T-helper 2 cell treated with Interferon-gamma antibody and Interleukin-4, amounts not matched to agents 5 μg/mL and 100 μg/mL, for 36 hours (primary cell): Measurements from ENCODE around the gene FGF2.

Experiments
- DNase-seq: peaks from one replicate; pipeline ENCODE4 v3.0.0; 2021; ENCODE audit warnings: low spot score
- H3K27ac Mint-ChIP-seq: one replicate; pipeline ENCODE4 v1.8.0; 2021; ENCODE audit warnings: mild to moderate bottlenecking, mixed read lengths
- H3K27me3 Mint-ChIP-seq: one replicate; pipeline ENCODE4 v1.8.0; 2021; ENCODE audit warnings: low read depth, mixed read lengths
- H3K36me3 Mint-ChIP-seq: one replicate; pipeline ENCODE4 v1.8.0; 2021; ENCODE audit warnings: low read depth, mixed read lengths
- H3K4me1 Mint-ChIP-seq: one replicate; pipeline ENCODE4 v1.8.0; 2021; ENCODE audit warnings: low read depth, mixed read lengths
- H3K4me3 Mint-ChIP-seq: one replicate; pipeline ENCODE4 v1.8.0; 2022; ENCODE audit warnings: mild to moderate bottlenecking, moderate library complexity, mixed read lengths
- H3K9me3 Mint-ChIP-seq: one replicate; pipeline ENCODE4 v1.8.0; 2021; ENCODE audit warnings: mixed read lengths

Gene FGF2

DNA sequence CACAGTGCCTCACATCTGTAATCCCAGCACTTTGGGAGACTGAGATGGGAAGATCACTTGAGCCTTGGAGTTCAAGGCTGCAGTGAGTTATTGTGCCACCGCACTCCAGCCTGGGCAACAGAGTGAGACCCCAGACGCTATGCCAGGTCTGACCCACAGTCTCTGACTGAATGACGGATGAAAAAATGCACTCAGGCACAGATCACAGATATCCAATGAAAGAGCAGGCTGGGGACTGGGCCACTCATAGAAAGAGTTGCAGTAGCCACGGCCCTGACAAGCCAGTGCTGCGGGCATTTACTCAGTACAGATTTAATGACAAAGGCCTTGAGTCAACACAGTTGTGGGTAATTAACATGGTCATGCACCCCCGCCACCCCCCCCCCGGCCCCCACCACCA, 73.1 kb downstream of the FGF2 start:
- peaks cover 9% of the 10 kb centered on the region for H3K36me3 Mint-ChIP-seq
- no peak for DNase-seq
- H3K27me3 Mint-ChIP-seq: no peaks in the 10 kb centered on the region
- no peak overlapping the region for H3K27ac Mint-ChIP-seq
- no peak overlapping the region for H3K4me3 Mint-ChIP-seq
- H3K9me3 Mint-ChIP-seq: no peaks in the 10 kb centered on the region
- H3K4me1 Mint-ChIP-seq: no peaks in the 10 kb centered on the region

DNA sequence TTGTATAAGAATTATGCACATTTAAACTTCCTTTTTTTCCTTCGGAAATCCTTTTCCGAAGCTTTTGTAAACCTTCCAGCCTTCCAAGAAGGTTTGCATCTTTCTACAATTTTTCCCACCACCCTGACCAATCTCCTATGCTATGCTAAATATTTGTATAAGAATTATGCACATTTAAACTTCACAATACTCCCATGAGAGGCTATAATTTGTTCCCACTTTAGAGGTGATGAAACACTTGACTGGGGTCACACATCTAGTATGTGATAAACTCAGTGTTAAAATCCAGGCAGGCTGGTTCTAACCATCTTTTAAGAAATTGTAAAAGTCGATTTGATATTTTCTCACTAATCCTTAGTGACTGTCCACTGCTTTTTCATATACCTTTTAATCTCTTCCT, 73.7 kb downstream of the FGF2 start:
- Mint-ChIP-seq H3K9me3 (no peaks in the 10 kb centered on the region), H3K27me3 (no peaks in the 10 kb centered on the region), H3K27ac (no peak overlapping the region), H3K4me1 (no peaks in the 10 kb centered on the region), H3K36me3 (peaks cover 11% of the 10 kb centered on the region), H3K4me3 (no peak overlapping the region)
- DNase-seq: no peak

GRCh38 chr4:122901247-122902010, 74.8 kb downstream of the FGF2 start:
- Mint-ChIP-seq H3K36me3 (peaks cover 13% of the 10 kb centered on the region), H3K27ac (no peak overlapping the region), H3K27me3 (no peaks in the 10 kb centered on the region), H3K4me1 (no peaks in the 10 kb centered on the region), H3K4me3 (no peak overlapping the region), H3K9me3 (no peaks in the 10 kb centered on the region)
- DNase-seq: no peak

GRCh38 chr4:122903766-122904288, 77.2 kb downstream of the FGF2 start:
- H3K4me3 Mint-ChIP-seq: no peak overlapping the region
- no peaks in the 10 kb centered on the region for H3K27me3 Mint-ChIP-seq
- no peak overlapping the region for H3K27ac Mint-ChIP-seq
- H3K36me3 Mint-ChIP-seq: peaks cover 14% of the 10 kb centered on the region
- no peaks in the 10 kb centered on the region for H3K4me1 Mint-ChIP-seq
- H3K9me3 Mint-ChIP-seq: no peaks in the 10 kb centered on the region
- no peak for DNase-seq

- peaks cover 5% of the 10 kb centered on the region for H3K4me1 Mint-ChIP-seq
- no peak overlapping the region for H3K4me3 Mint-ChIP-seq
- no peak for DNase-seq
- H3K27ac Mint-ChIP-seq: no peak overlapping the region
- H3K36me3 Mint-ChIP-seq: peaks cover 22% of the 10 kb centered on the region
- no peaks in the 10 kb centered on the region for H3K27me3 Mint-ChIP-seq
- H3K9me3 Mint-ChIP-seq: no peaks in the 10 kb centered on the region
These were observed 80.3 kb downstream of the FGF2 start for GRCh38 chr4:122906859-122907305.

- no peaks in the 10 kb centered on the region for H3K9me3 Mint-ChIP-seq
- no peaks in the 10 kb centered on the region for H3K27me3 Mint-ChIP-seq
- H3K27ac Mint-ChIP-seq: no peak overlapping the region
These were observed 81.6 kb downstream of the FGF2 start for GRCh38 chr4:122908223-122908622.

DNA sequence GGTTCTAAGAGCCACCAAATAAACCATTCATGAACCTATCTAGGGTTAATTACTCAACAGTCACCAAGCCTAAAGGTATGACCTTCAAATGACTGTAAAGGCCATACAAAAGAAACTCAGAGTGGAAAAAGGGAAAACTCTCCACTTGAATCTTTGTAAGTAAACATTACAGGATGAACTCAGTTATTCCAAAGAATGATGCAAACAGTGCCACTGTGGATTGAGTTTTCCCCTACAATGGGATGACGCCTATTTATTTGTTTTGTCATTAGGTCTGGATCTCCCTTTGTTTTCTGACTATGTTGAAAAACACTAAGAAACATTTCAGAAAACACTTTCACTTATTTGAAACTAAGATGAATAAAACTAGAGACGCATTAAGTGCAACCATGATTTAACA, 83.1 kb downstream of the FGF2 start:
- no peak overlapping the region for H3K27ac Mint-ChIP-seq
- no peak overlapping the region for H3K4me3 Mint-ChIP-seq
- H3K9me3 Mint-ChIP-seq: no peaks in the 10 kb centered on the region
- H3K4me1 Mint-ChIP-seq: peaks cover 6% of the 10 kb centered on the region
- H3K27me3 Mint-ChIP-seq: no peaks in the 10 kb centered on the region
- peaks cover 24% of the 10 kb centered on the region for H3K36me3 Mint-ChIP-seq
- no peak for DNase-seq

More at GRCh38 chr4:122908223-122908622, 81.6 kb downstream of the FGF2 start:
- peaks cover 25% of the 10 kb centered on the region for H3K36me3 Mint-ChIP-seq
- no peak for DNase-seq
- H3K4me1 Mint-ChIP-seq: peaks cover 6% of the 10 kb centered on the region
- no peak overlapping the region for H3K4me3 Mint-ChIP-seq

- no peak overlapping the region for H3K27ac Mint-ChIP-seq
- H3K9me3 Mint-ChIP-seq: no peaks in the 10 kb centered on the region
- no peak for DNase-seq
- no peaks in the 10 kb centered on the region for H3K27me3 Mint-ChIP-seq
- H3K36me3 Mint-ChIP-seq: peaks cover 23% of the 10 kb centered on the region
- H3K4me1 Mint-ChIP-seq: peaks cover 6% of the 10 kb centered on the region
- H3K4me3 Mint-ChIP-seq: no peak overlapping the region
These were observed 85.0 kb downstream of the FGF2 start for GRCh38 chr4:122911588-122911987.

DNA sequence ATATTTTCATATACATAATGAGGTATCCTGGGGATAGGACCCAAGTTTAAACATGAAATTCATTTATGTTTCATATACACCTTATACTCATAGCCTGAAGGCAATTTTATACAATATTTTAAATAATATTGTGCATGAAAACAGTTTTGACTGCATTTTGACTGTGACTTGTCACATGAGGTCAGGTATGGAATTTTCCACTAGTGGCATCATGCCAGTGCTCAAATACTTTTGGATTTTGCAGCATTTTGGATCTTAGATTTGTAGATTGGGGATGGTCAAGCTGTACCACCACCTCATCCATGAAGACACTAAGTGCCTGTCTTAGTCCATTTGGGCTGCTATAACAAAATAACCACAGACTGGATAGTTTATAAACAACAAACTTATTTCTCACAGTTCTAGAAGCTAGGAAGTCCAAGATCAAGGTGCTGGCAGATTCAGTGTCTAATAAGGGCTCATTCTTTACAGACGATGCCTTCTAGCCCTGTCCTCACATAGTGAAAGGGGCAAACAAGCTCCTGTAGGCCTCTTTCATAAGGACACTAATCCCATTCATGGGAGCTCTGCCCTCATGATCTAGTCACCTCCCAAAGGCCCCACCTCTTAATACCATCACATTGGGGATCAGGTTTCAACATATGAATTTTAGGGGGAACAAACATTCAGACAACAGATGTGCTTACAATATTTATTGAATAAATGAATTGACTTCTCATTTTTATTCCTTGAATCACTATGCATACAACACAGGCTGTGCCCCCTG, 86.4 kb downstream of the FGF2 start:
- Mint-ChIP-seq H3K27ac (no peak overlapping the region), H3K27me3 (no peaks in the 10 kb centered on the region), H3K9me3 (no peaks in the 10 kb centered on the region), H3K36me3 (peaks cover 25% of the 10 kb centered on the region), H3K4me1 (peaks cover 6% of the 10 kb centered on the region), H3K4me3 (no peak overlapping the region)
- DNase-seq: no peak

GRCh38 chr4:122914292-122914904, 87.8 kb downstream of the FGF2 start:
- Mint-ChIP-seq H3K9me3 (no peaks in the 10 kb centered on the region), H3K27ac (no peak overlapping the region), H3K4me1 (peaks cover 6% of the 10 kb centered on the region), H3K4me3 (no peak overlapping the region), H3K27me3 (no peaks in the 10 kb centered on the region), H3K36me3 (peaks cover 23% of the 10 kb centered on the region)
- DNase-seq: no peak

DNA sequence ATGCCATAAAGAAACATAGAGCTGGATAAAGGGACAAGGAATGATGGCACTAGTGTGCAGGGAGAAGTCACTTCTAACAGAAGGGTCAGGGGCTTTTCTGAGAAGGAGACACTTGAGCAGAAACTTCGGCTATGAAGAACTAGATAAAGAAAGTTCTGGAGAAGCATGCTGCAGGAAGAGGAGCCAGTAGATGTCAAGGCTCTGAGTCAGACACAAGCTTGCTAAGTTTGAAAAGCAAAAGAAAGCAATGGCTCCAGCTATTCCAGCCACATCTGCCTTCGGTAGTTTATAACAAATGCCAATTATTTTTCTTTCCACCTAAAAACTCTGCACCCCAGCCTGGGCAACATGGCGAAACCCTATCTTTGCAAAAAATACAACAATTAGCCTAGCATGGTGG, 88.3 kb downstream of the FGF2 start:
- Mint-ChIP-seq H3K9me3 (no peaks in the 10 kb centered on the region), H3K36me3 (peaks cover 23% of the 10 kb centered on the region), H3K4me3 (no peak overlapping the region)

DNA sequence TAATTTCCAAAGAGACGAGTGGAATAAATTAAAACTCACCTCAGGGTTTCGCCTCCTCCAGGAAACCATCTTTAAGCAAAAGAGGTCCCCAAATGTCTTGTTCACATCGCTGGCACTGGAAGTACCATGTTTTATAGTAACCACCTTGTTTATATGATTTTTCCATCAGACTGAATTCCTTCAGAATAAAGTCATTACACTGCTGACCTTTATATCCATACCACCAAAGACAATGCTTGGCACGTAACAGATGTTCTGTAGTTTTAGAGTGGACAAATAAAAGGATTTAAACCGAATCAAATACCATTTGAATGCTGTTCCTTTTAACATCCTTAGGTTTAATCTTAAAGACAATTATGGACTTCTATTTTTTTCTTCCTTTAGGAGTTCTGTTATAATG, 91.1 kb downstream of the FGF2 start:
- no peak for DNase-seq
- no peak overlapping the region for H3K4me3 Mint-ChIP-seq
- no peaks in the 10 kb centered on the region for H3K27me3 Mint-ChIP-seq
- H3K9me3 Mint-ChIP-seq: no peaks in the 10 kb centered on the region
- peaks cover 10% of the 10 kb centered on the region for H3K4me1 Mint-ChIP-seq
- H3K36me3 Mint-ChIP-seq: peaks cover 7% of the 10 kb centered on the region
- no peak overlapping the region for H3K27ac Mint-ChIP-seq

More for the DNA sequence above, 88.3 kb downstream of the FGF2 start:
- H3K4me1 Mint-ChIP-seq: peaks cover 8% of the 10 kb centered on the region
- no peak overlapping the region for H3K27ac Mint-ChIP-seq
- no peak for DNase-seq
- H3K27me3 Mint-ChIP-seq: no peaks in the 10 kb centered on the region

DNA sequence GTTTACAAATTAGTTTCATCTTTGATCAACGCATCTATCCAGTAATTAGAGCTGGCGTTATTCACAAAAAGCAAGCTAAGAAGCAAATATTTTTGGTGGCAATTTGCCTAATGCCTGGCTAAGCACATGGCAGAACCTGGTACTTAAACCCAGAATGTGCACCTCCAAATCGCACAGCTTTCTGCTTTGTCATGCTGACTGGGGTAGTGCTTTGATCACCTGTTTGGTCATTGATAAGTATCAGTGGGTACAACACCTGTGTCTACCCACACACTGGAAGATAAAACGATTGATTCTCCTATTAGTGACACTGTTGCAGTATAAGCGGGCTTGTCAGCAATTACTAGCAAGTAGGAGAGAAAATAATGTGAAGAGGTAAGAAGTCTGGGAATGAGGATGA, 93.8 kb downstream of the FGF2 start:
- Mint-ChIP-seq H3K36me3 (peaks cover 7% of the 10 kb centered on the region), H3K4me3 (no peak overlapping the region), H3K27me3 (no peaks in the 10 kb centered on the region), H3K27ac (no peak overlapping the region), H3K4me1 (peaks cover 10% of the 10 kb centered on the region), H3K9me3 (no peaks in the 10 kb centered on the region)
- no peak for DNase-seq

DNA sequence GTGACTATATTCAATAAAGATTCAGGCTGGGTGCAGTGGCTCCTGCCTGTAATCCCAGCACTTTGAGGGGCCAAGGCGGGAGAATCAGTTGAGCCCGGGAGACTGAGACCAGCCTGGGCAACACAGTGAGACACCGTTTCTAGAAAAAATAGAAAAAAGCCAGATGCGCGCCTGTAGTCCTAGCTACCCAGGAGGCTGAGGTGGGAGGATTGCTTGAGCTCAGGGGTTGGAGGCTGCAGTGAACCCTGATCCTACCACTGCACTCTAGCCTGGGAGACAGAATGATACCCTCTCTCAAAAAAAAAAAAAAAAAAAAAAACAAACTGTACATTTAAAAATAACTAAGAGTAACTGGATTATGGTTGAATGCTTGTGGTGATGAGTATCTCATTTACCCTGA, 94.7 kb downstream of the FGF2 start:
- DNase-seq: no peak
- Mint-ChIP-seq H3K27me3 (no peaks in the 10 kb centered on the region), H3K4me1 (peaks cover 10% of the 10 kb centered on the region), H3K27ac (no peak overlapping the region), H3K36me3 (peaks cover 5% of the 10 kb centered on the region), H3K4me3 (peak overlapping the region; percentile 63), H3K9me3 (no peaks in the 10 kb centered on the region)
